BLaER1 treated with 17β-estradiol and CSF1 and Interleukin-3, amounts not matched to agents 10 nM and 100 nM (cell line): ENCODE results near the gene HDLBP.

Experiments
- H3K27ac ChIP-seq, 11 experiments: shearing (Covaris generic); formaldehyde crosslinking; 2 replicates each; pipeline ENCODE4 v1.8.1; 2022
- H3K27me3 ChIP-seq, 11 experiments: shearing (Covaris generic); formaldehyde crosslinking; 2 replicates each; pipeline ENCODE4 v1.8.1; 2022
- H3K36me3 ChIP-seq, 11 experiments: shearing (Covaris generic); formaldehyde crosslinking; 2 replicates each; pipeline ENCODE4 v1.8.1; 2022
- H3K4me1 ChIP-seq, 10 experiments: shearing (Covaris generic); formaldehyde crosslinking; 2 replicates each; pipeline ENCODE4 v1.8.1; 2022
- H3K4me2 ChIP-seq, 11 experiments: shearing (Covaris generic); formaldehyde crosslinking; 2 replicates each; pipeline ENCODE4 v1.8.1; 2022
- H3K4me3 ChIP-seq, 10 experiments: shearing (Covaris generic); formaldehyde crosslinking; 2 replicates each; pipeline ENCODE4 v1.8.1; 2022
- H3K9ac ChIP-seq, 11 experiments: shearing (Covaris generic); formaldehyde crosslinking; 2 replicates each; pipeline ENCODE4 v1.8.1; 2022
- H3K9me3 ChIP-seq, 11 experiments: shearing (Covaris generic); formaldehyde crosslinking; replicated peaks in 1 of 11; 2 replicates each; pipeline ENCODE4 v1.8.1; 2022
- H4K20me1 ChIP-seq, 11 experiments: shearing (Covaris generic); formaldehyde crosslinking; 2 replicates each; pipeline ENCODE4 v1.8.1; 2022
- Cebpa-rat ChIP-seq, 11 experiments: shearing (Covaris generic); IDR thresholded peaks; 2 replicates each; pipeline ENCODE4 v1.8.1; 2022

Gene HDLBP

DNA sequence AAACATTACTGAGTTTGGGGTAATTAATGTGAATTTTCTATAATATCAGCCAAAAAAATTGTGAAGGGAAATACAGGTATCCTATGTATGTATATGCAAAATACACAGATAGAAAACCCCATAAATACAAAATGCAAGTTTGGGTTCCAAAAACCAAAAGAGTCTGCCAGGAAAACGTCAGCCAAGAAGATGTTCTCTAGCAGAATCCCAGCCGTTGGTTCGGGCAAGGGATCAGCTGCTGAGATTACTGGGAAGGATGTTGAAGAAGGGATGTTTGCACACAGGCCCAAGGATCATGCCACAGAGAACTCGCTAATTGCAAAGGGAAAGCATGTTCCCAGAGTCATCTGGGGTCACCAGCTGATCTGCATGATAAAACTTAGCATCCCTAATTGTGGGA is 136.5 kb downstream of the HDLBP start:
- Histone ChIP-seq H3K4me3 (no peak overlapping the region), H3K4me1 (no peaks in the 10 kb centered on the region), H3K27ac (no peak overlapping the region), H3K9ac (no peak overlapping the region), H3K36me3 (peaks cover 52 to 99% (median 78%) of the 10 kb centered on the region in 11 experiments), H3K27me3 (no peaks in the 10 kb centered on the region), H3K4me2 (no peak overlapping the region), H3K9me3 (no peaks in the 10 kb centered on the region), H4K20me1 (peaks cover 0 to 22% (median 0%) of the 10 kb centered on the region in 11 experiments; a peak in 5 of 22 replicates)
- no peak for TF ChIP-seq Cebpa-rat (IDR thresholded peaks at IDR 0.05)

DNA sequence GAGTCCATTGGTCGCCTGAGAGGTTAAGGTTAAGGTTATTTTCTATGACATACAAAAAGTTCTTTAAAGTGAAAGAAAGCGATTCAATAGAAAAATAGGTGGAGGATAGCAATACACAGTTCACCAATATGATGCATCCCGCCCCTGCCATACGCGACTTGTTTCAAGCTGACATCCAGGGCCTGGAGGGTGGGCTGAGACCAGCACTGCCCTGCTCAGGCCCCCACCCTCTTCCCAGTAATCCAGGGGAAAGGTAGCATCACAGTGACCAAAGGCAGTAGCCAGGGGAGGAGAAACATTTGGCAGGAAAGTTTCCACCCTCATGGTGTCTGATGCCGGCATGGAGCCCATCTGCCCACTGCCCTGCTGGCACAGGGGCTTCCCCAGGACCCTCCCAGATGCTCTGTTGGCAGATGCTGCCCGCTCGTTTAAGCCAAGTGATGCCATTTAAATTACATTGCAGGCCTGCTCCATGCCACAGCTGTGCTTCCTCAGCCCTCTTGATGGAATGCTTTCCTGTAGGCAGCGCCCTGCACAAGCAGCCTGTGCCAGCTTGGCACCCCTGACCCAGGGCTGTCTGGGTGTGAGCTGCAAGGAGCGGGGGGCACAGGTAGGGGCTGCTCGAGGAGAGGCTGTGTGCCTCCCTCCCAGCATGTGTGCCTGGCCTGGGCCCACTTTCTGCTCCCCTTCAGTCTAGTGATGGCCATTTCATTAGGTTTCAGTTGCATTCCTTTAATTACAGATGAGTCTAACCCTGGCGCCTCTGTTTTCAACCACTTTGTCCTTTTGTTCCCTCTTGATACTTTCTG is 137.7 kb downstream of the HDLBP start:
- peaks cover 48 to 99% (median 76%) of the 10 kb centered on the region in 11 experiments for H3K36me3 ChIP-seq
- no peak for TF ChIP-seq Cebpa-rat (IDR thresholded peaks at IDR 0.05)
- H3K4me1 ChIP-seq, result no peaks in the 10 kb centered on the region

More for the DNA sequence above, 137.7 kb downstream of the HDLBP start:
- Histone ChIP-seq H4K20me1 (peaks cover 0 to 22% (median 0%) of the 10 kb centered on the region in 11 experiments; a peak in 5 of 22 replicates), H3K9ac (no peak overlapping the region), H3K27me3 (no peaks in the 10 kb centered on the region), H3K4me3 (no peak overlapping the region), H3K27ac (no peak overlapping the region), H3K9me3 (no peaks in the 10 kb centered on the region), H3K4me2 (no peak overlapping the region)
